Measurements from ENCODE around the gene DCLRE1A.

GRCh38 chr10:113893570-113893969 is 39.7 kb upstream of the DCLRE1A start:
- TF ChIP-seq EZH2phosphoT487 (IDR thresholded peaks at IDR 0.05; ENCODE audit: low read depth), result no peak
- TF ChIP-seq, protein P1, sequence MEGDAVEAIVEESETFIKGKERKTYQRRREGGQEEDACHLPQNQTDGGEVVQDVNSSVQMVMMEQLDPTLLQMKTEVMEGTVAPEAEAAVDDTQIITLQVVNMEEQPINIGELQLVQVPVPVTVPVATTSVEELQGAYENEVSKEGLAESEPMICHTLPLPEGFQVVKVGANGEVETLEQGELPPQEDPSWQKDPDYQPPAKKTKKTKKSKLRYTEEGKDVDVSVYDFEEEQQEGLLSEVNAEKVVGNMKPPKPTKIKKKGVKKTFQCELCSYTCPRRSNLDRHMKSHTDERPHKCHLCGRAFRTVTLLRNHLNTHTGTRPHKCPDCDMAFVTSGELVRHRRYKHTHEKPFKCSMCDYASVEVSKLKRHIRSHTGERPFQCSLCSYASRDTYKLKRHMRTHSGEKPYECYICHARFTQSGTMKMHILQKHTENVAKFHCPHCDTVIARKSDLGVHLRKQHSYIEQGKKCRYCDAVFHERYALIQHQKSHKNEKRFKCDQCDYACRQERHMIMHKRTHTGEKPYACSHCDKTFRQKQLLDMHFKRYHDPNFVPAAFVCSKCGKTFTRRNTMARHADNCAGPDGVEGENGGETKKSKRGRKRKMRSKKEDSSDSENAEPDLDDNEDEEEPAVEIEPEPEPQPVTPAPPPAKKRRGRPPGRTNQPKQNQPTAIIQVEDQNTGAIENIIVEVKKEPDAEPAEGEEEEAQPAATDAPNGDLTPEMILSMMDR (IDR thresholded peaks at IDR 0.05; ENCODE audit: low read depth, low read length), result no peak

All from OCI-LY3 (cell line).